VCaP (cell line): Measurements from ENCODE around the gene PTGES2.

Experiments
- H3K27ac ChIP-seq: fragments of 450-650 bp; 2 replicates; pipeline ENCODE4 v1.5.1; 2017
- CTCF ChIP-seq: fragments of 450-650 bp; conservative IDR thresholded peaks from 2 replicates; pipeline ENCODE4 v1.5.1; 2017; ENCODE audit warnings: mild to moderate bottlenecking, moderate library complexity

Gene PTGES2

GRCh38 chr9:128118971-128119665, 8.4 kb downstream of the PTGES2 start:
- no peak for TF ChIP-seq CTCF
- no peak overlapping the region for H3K27ac ChIP-seq

DNA sequence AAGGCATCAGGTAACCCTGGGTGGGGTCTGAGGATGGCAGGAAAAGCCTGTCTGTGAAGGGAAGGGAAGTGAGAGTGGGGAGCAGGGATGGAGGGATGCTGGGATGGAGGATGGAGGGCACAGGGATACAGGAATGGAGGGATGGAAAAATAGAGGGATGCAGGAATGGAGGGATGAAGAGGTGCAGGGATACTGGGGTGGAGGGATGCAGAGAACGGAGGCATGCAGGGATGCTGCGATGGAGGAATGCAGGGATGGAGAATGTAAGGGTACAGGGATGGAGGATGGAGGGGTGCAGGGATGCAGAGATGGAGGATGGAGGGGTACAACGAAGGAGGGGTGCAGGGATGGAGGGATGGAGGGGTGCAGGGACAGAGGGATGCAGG, 9.1 kb downstream of the PTGES2 start:
- TF ChIP-seq CTCF, result no peak
- peak overlapping the region; percentile 62 for H3K27ac ChIP-seq

DNA sequence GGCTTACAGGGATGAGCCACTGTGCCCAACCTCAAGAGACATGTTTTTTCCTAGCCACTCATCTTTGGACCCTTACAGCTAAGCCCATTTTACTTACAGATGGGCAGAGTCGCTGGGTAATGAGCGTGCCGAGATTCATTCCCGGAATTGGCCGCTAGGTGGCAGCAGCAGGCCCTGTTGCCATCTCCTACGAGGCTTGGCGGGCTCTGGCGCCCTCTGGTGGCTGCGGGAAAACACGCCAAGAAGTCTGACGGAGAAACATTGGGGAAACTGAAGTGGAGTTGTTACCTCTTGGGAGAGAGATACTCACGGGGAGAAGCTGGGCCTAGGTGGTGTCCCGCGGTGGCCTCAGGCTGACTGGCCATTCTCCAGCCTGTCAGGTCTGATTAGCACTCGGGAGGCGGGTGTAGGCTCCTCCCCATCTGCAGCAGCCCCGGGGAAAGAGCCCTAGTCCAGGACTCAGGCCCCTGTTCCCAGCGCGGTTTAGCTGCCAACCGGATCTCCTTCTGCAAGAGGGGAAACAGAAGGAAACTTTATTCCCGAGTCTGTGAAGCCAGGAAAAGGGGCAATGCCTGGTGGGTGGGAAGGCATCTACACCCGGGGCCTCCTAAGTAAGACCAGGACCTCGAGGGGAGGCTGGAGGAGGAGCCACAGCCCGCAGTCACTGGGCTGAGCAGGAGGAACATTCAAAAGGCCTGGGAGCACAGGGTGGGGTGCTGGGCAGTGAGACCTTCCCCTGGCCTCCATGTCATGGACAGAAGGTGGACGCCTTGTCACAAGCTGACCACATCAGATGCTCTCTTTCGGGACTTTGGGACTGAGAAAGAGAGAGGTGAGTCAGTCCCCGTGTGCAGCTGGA, 9.7 kb downstream of the PTGES2 start:
- TF ChIP-seq CTCF, result peak; percentile 100
- peak overlapping the region; percentile 62 for H3K27ac ChIP-seq

- H3K27ac ChIP-seq, result peak overlapping the region; percentile 21; the same call in 1 of the 2 replicates
- TF ChIP-seq CTCF, result no peak
Measured at GRCh38 chr9:128116104-128117083, 11.1 kb downstream of the PTGES2 start.

- H3K27ac ChIP-seq, result no peak overlapping the region
- TF ChIP-seq CTCF, result no peak
Measured at GRCh38 chr9:128115187-128116103, 12.1 kb downstream of the PTGES2 start.

DNA sequence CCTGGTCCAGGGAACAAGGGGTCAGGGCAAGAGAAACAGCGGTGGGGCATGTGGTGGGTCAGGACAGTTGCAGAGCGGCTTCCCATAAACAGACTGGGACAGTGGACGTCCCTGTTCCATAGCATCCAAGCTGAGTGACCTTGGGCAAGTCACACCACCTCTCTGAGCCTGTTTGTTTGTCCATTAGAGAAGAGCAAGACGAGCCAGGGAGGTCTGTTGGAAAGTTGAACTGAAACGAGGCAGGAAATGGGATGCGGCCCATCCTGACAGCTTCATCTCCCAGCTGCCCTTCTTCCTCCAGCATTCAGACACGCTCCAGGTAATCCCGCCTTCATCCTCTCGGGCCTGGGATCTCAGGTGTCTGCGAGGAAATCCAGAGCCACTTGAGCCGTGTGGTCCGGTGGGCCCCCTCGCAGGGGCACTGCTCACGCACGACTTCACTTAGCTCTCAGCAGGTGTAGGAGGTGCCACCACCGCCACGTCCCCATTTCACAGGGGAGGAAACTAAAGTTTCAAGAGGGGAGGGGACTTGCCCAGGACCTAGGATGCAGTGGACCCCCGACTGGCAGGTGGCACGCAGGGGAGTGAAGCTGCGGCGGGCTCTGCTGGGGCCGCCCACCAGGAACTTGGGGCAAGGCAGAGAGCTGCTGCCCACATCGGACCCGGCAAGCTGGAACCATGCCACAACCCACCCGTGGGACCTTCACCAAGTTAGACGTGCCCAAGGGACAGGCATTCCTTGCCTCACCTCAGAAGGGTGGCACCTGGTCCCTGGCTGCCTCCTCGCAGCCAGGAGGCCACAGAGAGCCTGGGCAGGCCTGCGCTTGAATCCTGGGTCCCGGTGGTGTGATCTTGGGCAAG, 13.0 kb downstream of the PTGES2 start:
- H3K27ac ChIP-seq, result no peak overlapping the region
- no peak for TF ChIP-seq CTCF
